Skeletal muscle cell (primary cell): Measurements from ENCODE around the gene VEZF1.

ENCODE experiments used
- DNase-seq: peaks from one replicate; pipeline ENCODE4 v3.0.0-alpha.2; 2010; ENCODE audit warnings: low read depth
- H3K4me3 ChIP-seq: 2 replicates; pipeline ENCODE4 v1.5.1; 2011; ENCODE audit warnings: low read depth, mild to moderate bottlenecking, control low read depth, low read length, moderate library complexity

Gene VEZF1

GRCh38 chr17:57939797-57940196 is 48.3 kb downstream of the VEZF1 start:
- no peak for DNase-seq

GRCh38 chr17:57938061-57938502 is 50.0 kb downstream of the VEZF1 start:
- no peak overlapping the region for H3K4me3 ChIP-seq
- no peak for DNase-seq

More at GRCh38 chr17:57939797-57940196, 48.3 kb downstream of the VEZF1 start:
- H3K4me3 ChIP-seq, result no peak overlapping the region

GRCh38 chr17:57937492-57937891 is 50.6 kb downstream of the VEZF1 start:
- no peak overlapping the region for H3K4me3 ChIP-seq
- no peak for DNase-seq

GRCh38 chr17:57935833-57936807 is 51.9 kb downstream of the VEZF1 start:
- no peak overlapping the region for H3K4me3 ChIP-seq
- no peak for DNase-seq

DNA sequence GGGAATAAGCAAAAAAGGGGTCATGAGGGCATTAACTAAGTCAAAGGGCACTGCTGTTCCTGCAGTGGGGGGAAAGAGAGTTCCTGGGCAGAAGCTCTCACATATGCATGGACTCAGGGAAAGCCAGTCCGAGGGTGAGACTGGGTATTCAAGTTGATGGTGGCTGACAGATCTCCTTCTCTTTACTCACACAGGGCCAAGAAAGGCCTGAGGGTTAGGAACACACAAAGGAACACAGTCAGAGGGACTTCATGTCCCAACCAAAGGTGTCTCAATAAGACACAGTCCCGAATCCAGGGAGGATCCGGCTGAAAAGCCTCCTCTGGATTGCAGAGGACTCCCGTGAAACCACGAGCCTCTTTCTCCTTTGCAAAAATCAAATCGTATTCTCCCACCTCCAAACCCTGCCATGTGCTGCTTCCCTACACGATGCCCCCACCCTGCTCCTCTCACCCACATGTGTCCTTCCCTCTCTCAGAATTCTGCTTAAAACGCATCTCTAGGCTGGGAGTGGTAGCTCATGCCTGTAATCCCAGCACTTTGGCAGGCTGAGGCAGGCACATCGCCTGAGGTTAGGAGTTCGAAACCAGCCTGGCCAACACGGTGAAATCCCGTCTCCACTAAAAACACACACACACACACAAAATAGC is 56.4 kb downstream of the VEZF1 start:
- no peak overlapping the region for H3K4me3 ChIP-seq
- no peak for DNase-seq

DNA sequence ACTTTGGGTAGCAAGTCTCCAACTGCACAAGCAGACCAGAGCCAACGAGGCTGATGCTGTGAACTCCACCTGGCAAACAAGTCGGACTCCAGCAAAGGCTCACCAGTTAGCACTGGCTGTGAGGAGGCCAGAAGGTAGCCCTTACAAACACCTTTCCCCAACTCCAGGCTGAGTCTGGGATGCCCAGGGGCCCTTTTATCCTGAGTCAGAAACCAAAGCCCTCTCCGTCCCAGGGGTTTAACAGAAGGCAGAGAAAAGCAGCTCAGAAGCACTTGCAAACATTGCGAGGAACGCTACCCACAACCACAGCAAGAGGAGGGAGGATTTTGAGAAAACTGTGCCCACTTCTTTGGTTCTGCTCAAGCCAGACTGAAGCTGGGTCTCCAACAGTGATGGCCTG is 57.8 kb downstream of the VEZF1 start:
- H3K4me3 ChIP-seq, result no peak overlapping the region
- DNase-seq, result no peak

DNA sequence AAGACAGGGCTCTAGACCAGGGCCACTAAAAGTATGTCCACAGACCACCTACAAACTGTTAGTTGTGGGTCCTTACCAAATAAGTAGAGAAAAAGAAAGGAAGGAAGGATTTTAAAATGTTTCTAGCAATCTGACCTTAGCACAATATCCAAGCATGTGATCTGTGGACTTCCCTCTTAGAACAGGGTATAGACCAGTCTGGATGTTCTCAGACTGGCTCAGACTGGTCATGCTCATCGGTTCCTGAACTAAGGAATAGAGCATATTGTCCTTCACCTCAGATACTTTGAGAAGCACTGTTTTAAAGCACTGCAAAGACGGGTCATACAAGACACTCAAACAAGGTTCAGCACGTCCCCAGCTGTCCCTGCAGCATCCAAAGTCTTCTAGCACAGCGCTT is 58.7 kb downstream of the VEZF1 start:
- no peak overlapping the region for H3K4me3 ChIP-seq
- DNase-seq, result no peak

DNA sequence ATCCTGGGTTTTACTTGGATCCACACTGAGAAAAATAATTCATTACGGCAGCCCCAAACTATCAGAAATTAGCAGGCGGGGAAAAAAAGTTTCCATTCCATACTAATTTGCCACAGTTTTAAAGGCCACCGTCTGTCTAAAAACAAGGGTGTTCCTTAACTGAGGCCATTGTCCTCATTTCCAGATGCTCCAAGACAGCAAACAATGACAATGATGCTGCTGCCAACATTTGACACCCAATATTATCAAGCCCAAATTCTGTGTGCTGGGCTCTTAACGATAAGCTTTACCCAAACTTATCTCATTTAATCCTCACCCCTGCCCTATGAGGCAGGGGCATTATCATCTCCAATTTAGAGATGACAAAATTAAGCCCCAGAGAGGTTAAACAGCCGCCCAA is 59.1 kb downstream of the VEZF1 start:
- DNase-seq, result no peak

DNA sequence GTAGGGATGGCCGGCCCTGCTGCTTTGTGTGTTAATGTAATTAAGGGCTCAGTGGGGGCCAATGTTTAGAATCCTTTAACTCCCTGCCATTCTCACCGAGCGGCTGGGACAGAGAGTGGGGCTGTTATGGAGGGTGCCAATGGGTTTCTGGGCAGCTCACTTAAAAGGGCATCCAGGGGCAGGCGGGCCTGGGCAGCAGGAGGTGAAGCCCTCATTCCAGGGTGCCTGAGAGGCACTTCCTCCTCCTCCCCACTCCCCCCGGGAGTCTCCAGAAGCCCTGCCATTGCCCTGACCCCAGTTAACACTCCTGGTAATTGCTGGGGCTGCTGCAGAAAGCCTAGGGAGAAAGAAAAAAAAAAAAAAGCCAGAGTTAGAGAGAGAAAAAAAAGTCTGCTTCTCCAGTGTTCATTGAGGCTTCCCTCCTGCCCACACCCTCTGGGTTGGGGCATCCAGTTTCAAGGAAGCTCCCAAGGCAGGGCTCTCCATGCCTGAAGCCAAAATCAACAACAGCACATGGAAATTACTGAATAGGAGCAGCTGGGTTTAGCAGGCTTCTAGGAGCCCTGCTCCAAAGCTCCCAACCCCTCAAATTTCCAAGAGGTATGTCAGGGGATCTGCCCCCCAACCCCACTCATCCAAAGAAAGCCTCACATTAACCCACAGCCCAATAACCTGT is 60.9 kb downstream of the VEZF1 start:
- DNase-seq, result peak; percentile 66
- no peak overlapping the region for H3K4me3 ChIP-seq

More for the DNA sequence above, 59.1 kb downstream of the VEZF1 start:
- H3K4me3 ChIP-seq, result no peak overlapping the region

- no peak overlapping the region for H3K4me3 ChIP-seq
- DNase-seq, result no peak
Observed at GRCh38 chr17:57926723-57927047, 61.4 kb downstream of the VEZF1 start.

DNA sequence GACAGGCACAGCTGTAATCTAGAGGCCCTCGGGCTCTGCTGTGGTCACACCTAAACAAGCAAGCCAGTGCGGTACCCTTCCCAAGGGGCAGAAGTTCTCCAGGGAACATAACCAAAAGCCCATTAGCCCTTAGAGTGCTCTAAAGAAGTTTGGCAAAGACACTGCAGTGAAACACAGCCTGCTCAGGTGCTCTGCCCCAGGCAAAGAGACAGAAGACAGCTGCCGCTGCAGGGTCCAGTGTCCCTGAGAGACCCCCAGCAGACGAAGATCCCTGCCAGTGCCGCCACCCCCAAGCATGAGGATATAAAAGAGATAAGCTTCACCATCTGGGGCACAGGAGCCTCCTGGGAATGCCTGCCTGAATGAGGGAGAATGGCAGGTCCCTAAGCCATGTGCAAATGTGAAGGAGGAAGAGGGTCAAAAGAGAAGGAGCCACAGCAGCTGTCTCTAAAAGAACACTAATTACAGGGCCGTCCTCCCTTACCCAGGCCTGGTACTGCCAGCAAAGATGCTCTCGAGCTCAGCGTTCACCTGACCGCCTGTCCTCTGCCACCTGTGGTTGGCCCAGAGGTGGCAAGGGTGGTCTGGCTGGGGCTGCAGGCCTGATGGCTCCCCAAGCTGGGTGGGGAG is 62.6 kb downstream of the VEZF1 start:
- no peak for DNase-seq
- H3K4me3 ChIP-seq, result no peak overlapping the region

DNA sequence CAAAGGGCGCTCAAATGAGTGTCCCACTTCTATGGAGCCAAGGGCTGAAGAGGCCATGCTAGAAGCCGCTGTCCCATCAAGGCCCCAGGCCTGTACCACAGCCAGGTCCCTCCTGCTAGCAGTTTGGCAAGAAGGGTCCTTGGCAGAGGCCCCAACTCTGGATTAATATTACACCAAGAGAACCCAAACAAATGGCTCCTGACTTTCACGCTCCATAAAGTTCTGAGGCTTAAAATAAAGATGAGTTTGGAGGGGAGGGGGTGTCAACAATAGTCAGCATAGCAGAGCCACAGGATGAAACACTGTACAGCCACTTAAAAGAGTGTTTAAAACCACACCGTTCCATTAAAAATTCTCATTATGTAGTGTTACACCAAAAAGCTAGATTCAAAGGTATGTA is 63.4 kb downstream of the VEZF1 start:
- H3K4me3 ChIP-seq, result no peak overlapping the region
- DNase-seq, result no peak
